ENCODE results near the gene FHOD3. TPM values are rescaled to one million over a fixed set of nuclear protein-coding genes. Genes with fewer than 3 reads are reported as not detected.

FHOD3 gene
- polyA plus RNA-seq, 3 donors from 2014 or later, result not detected

GRCh38 chr18:36378205-36378604 is 80.7 kb downstream of the FHOD3 start:
- no peak for DNase-seq
- H3K27ac Mint-ChIP-seq, result no peak overlapping the region
- peaks cover 5 to 11% (median 5%) of the 10 kb centered on the region in 3 donors for H3K27me3 Mint-ChIP-seq (ENCODE audit: low read depth in 3 of 3)
- H3K4me3 Mint-ChIP-seq, result no peak overlapping the region
- H3K4me1 Mint-ChIP-seq, result no peaks in the 10 kb centered on the region
- peaks cover 0 to 1% (median 0%) of the 10 kb centered on the region in 6 donors for H3K9me3 Mint-ChIP-seq
- peaks cover 0 to 3% (median 0%) of the 10 kb centered on the region in 3 donors for H3K36me3 Mint-ChIP-seq

GRCh38 chr18:36379435-36379984 is 82.0 kb downstream of the FHOD3 start:
- no peak overlapping the region for H3K4me3 Mint-ChIP-seq
- H3K4me1 Mint-ChIP-seq, result no peaks in the 10 kb centered on the region
- peaks cover 5 to 11% (median 5%) of the 10 kb centered on the region in 3 donors for H3K27me3 Mint-ChIP-seq (ENCODE audit: low read depth in 3 of 3)

GRCh38 chr18:36380173-36380827 is 82.8 kb downstream of the FHOD3 start:
- peaks cover 0 to 1% (median 0%) of the 10 kb centered on the region in 6 donors for H3K9me3 Mint-ChIP-seq
- H3K27me3 Mint-ChIP-seq (ENCODE audit: low read depth in 3 of 3), result peaks cover 5 to 7% (median 5%) of the 10 kb centered on the region in 3 donors
- DNase-seq, result no peak
- H3K4me3 Mint-ChIP-seq, result no peak overlapping the region
- H3K4me1 Mint-ChIP-seq, result no peaks in the 10 kb centered on the region
- no peaks in the 10 kb centered on the region for H3K36me3 Mint-ChIP-seq
- H3K27ac Mint-ChIP-seq, result no peak overlapping the region

More at GRCh38 chr18:36379435-36379984, 82.0 kb downstream of the FHOD3 start:
- Mint-ChIP-seq H3K9me3 (peaks cover 0 to 1% (median 0%) of the 10 kb centered on the region in 6 donors), H3K27ac (no peak overlapping the region), H3K36me3 (peaks cover 0 to under 1% (median 0%) of the 10 kb centered on the region in 3 donors)
- no peak for DNase-seq

GRCh38 chr18:36381075-36381474 is 83.6 kb downstream of the FHOD3 start:
- H3K27ac Mint-ChIP-seq, result no peak overlapping the region
- peaks cover 0 to 1% (median 0%) of the 10 kb centered on the region in 6 donors for H3K9me3 Mint-ChIP-seq
- no peak overlapping the region for H3K4me3 Mint-ChIP-seq
- DNase-seq, result no peak
- no peaks in the 10 kb centered on the region for H3K4me1 Mint-ChIP-seq
- peaks cover 5 to 6% (median 6%) of the 10 kb centered on the region in 3 donors for H3K27me3 Mint-ChIP-seq (ENCODE audit: low read depth in 3 of 3)
- H3K36me3 Mint-ChIP-seq, result no peaks in the 10 kb centered on the region

- no peak overlapping the region for H3K27ac Mint-ChIP-seq
- DNase-seq, result no peak
- peaks cover 3 to 6% (median 4%) of the 10 kb centered on the region in 3 donors for H3K27me3 Mint-ChIP-seq (ENCODE audit: low read depth in 3 of 3)
- H3K4me1 Mint-ChIP-seq, result no peaks in the 10 kb centered on the region
- no peaks in the 10 kb centered on the region for H3K36me3 Mint-ChIP-seq
- no peak overlapping the region for H3K4me3 Mint-ChIP-seq
- peaks cover 0 to 1% (median 0%) of the 10 kb centered on the region in 6 donors for H3K9me3 Mint-ChIP-seq
These were observed 85.3 kb downstream of the FHOD3 start for GRCh38 chr18:36382854-36383253.

- no peaks in the 10 kb centered on the region for H3K4me1 Mint-ChIP-seq
- no peaks in the 10 kb centered on the region for H3K36me3 Mint-ChIP-seq
- no peak overlapping the region for H3K4me3 Mint-ChIP-seq
- peaks cover 2 to 5% (median 5%) of the 10 kb centered on the region in 3 donors for H3K27me3 Mint-ChIP-seq (ENCODE audit: low read depth in 3 of 3)
- no peak for DNase-seq
- no peak overlapping the region for H3K27ac Mint-ChIP-seq
- no peaks in the 10 kb centered on the region for H3K9me3 Mint-ChIP-seq
These were observed 88.8 kb downstream of the FHOD3 start for GRCh38 chr18:36386150-36386920.

- Mint-ChIP-seq H3K4me1 (no peaks in the 10 kb centered on the region), H3K9me3 (no peaks in the 10 kb centered on the region), H3K27ac (no peak overlapping the region), H3K36me3 (no peaks in the 10 kb centered on the region), H3K4me3 (no peak overlapping the region), H3K27me3 (ENCODE audit: low read depth in 3 of 3) (peaks cover 0 to 6% (median 4%) of the 10 kb centered on the region in 3 donors)
- DNase-seq, result no peak
These were observed 89.8 kb downstream of the FHOD3 start for GRCh38 chr18:36387310-36387709.

- Mint-ChIP-seq H3K27ac (no peak overlapping the region), H3K4me1 (no peaks in the 10 kb centered on the region), H3K4me3 (no peak overlapping the region), H3K36me3 (no peaks in the 10 kb centered on the region), H3K27me3 (ENCODE audit: low read depth in 3 of 3) (peaks cover 0 to 6% (median 4%) of the 10 kb centered on the region in 3 donors), H3K9me3 (no peaks in the 10 kb centered on the region)
- DNase-seq, result no peak
These were observed 90.8 kb downstream of the FHOD3 start for GRCh38 chr18:36388310-36388709.

- Mint-ChIP-seq H3K27ac (no peak overlapping the region), H3K9me3 (peaks cover 0 to 2% (median 0%) of the 10 kb centered on the region in 6 donors), H3K36me3 (no peaks in the 10 kb centered on the region), H3K4me1 (no peaks in the 10 kb centered on the region), H3K27me3 (ENCODE audit: low read depth in 3 of 3) (peaks cover 2 to 9% (median 4%) of the 10 kb centered on the region in 3 donors), H3K4me3 (no peak overlapping the region)
- DNase-seq, result no peak
These were observed 91.5 kb downstream of the FHOD3 start for GRCh38 chr18:36389027-36389426.

- Mint-ChIP-seq H3K27ac (no peak overlapping the region), H3K36me3 (no peaks in the 10 kb centered on the region), H3K9me3 (peaks cover 0 to 2% (median under 1%) of the 10 kb centered on the region in 6 donors), H3K4me3 (no peak overlapping the region), H3K27me3 (ENCODE audit: low read depth in 3 of 3) (peaks cover 3 to 9% (median 4%) of the 10 kb centered on the region in 3 donors), H3K4me1 (no peaks in the 10 kb centered on the region)
- no peak for DNase-seq
These were observed 92.5 kb downstream of the FHOD3 start for GRCh38 chr18:36389811-36390581.

GRCh38 chr18:36391426-36392145 is 94.1 kb downstream of the FHOD3 start:
- no peak for DNase-seq
- Mint-ChIP-seq H3K4me3 (no peak overlapping the region), H3K4me1 (no peaks in the 10 kb centered on the region), H3K9me3 (peaks cover 0 to 8% (median 6%) of the 10 kb centered on the region in 6 donors), H3K27me3 (ENCODE audit: low read depth in 3 of 3) (peaks cover 3 to 12% (median 4%) of the 10 kb centered on the region in 3 donors), H3K36me3 (no peaks in the 10 kb centered on the region), H3K27ac (no peak overlapping the region)

GRCh38 chr18:36392164-36392978 is 94.9 kb downstream of the FHOD3 start:
- Mint-ChIP-seq H3K27me3 (ENCODE audit: low read depth in 3 of 3) (peaks cover 3 to 13% (median 4%) of the 10 kb centered on the region in 3 donors), H3K4me1 (no peaks in the 10 kb centered on the region), H3K36me3 (no peaks in the 10 kb centered on the region), H3K4me3 (no peak overlapping the region), H3K27ac (no peak overlapping the region), H3K9me3 (peaks cover 0 to 14% (median 7%) of the 10 kb centered on the region in 6 donors)
- no peak for DNase-seq
